Mononuclear cell (primary cell): ENCODE results near the gene SMIM30. TPM values are rescaled to one million over a fixed set of nuclear protein-coding genes. Genes with fewer than 3 reads are reported as not detected.
A peak's percentile ranks its signal among the peaks of the same experiment; 100 is the strongest.
"Not testable (repeated sequence)": the region's sequence is repeated elsewhere in the genome, so short reads cannot be mapped to it uniquely, and the experiment has no call there.

Experiments used
- H3K27me3 ChIP-seq: 2 replicates; pipeline ENCODE4 v1.6.0; 2011; ENCODE audit warnings: low read length, control low read depth; ENCODE audit not compliant: insufficient read depth
- H3K4me1 ChIP-seq: 2 replicates; pipeline ENCODE4 v1.5.1; 2011; ENCODE audit warnings: mild to moderate bottlenecking, low read length, control low read depth; ENCODE audit not compliant: insufficient read depth
- H3K4me3 ChIP-seq: 2 replicates; pipeline ENCODE4 v1.5.1; 2011; ENCODE audit warnings: mild to moderate bottlenecking, low read length, moderate library complexity
- H3K9me3 ChIP-seq: 2 replicates; pipeline ENCODE4 v1.5.1; 2011; ENCODE audit warnings: low read depth, mild to moderate bottlenecking, control low read depth, low read length
- total RNA-seq: library from RNA; depleted of rRNA; stranded (reverse); fragments of >200 nt; gene quantifications from one replicate; pipeline ENCODE4 v1.2.3, GENCODE V29; 2012

SMIM30 gene
- total RNA-seq, 1 donor, result 6.4 TPM

- no peak overlapping the region for H3K4me3 ChIP-seq
- H3K27me3 ChIP-seq, result no peaks in the 10 kb centered on the region
- H3K9me3 ChIP-seq, result no peaks in the 10 kb centered on the region
- no peaks in the 10 kb centered on the region for H3K4me1 ChIP-seq
Measured at GRCh38 chr7:113125728-113126127, 7.4 kb upstream of the SMIM30 start.

GRCh38 chr7:113122744-113123143, 4.4 kb upstream of the SMIM30 start:
- Histone ChIP-seq H3K4me1 (peaks cover 4% of the 10 kb centered on the region), H3K9me3 (no peaks in the 10 kb centered on the region), H3K4me3 (no peak overlapping the region), H3K27me3 (no peaks in the 10 kb centered on the region)

GRCh38 chr7:113120647-113121046, 2.3 kb upstream of the SMIM30 start:
- H3K9me3 ChIP-seq, result no peaks in the 10 kb centered on the region
- no peak overlapping the region for H3K4me3 ChIP-seq
- H3K4me1 ChIP-seq, result peaks cover 11% of the 10 kb centered on the region
- H3K27me3 ChIP-seq, result no peaks in the 10 kb centered on the region

GRCh38 chr7:113119429-113119828, 1.1 kb upstream of the SMIM30 start:
- no peaks in the 10 kb centered on the region for H3K27me3 ChIP-seq
- H3K9me3 ChIP-seq, result no peaks in the 10 kb centered on the region
- peaks cover 11% of the 10 kb centered on the region for H3K4me1 ChIP-seq
- no peak overlapping the region for H3K4me3 ChIP-seq

GRCh38 chr7:113117374-113117774, 980 bp downstream of the SMIM30 start:
- H3K9me3 ChIP-seq, H3K4me3 ChIP-seq, H3K27me3 ChIP-seq: not testable (repeated sequence)
- peaks cover 11% of the 10 kb centered on the region for H3K4me1 ChIP-seq

- Histone ChIP-seq H3K4me1 (peaks cover 11% of the 10 kb centered on the region), H3K9me3 (no peaks in the 10 kb centered on the region), H3K27me3 (no peaks in the 10 kb centered on the region), H3K4me3 (no peak overlapping the region)
Measured at GRCh38 chr7:113113912-113114311, 4.4 kb downstream of the SMIM30 start.

GRCh38 chr7:113109718-113110117, 8.6 kb downstream of the SMIM30 start:
- H3K27me3 ChIP-seq, result no peaks in the 10 kb centered on the region
- H3K4me1 ChIP-seq, result no peaks in the 10 kb centered on the region
- H3K4me3 ChIP-seq, result no peak overlapping the region
- H3K9me3 ChIP-seq, result no peaks in the 10 kb centered on the region

GRCh38 chr7:113100121-113100603, 18.2 kb downstream of the SMIM30 start:
- H3K27me3 ChIP-seq, result no peaks in the 10 kb centered on the region
- no peaks in the 10 kb centered on the region for H3K4me1 ChIP-seq
- no peaks in the 10 kb centered on the region for H3K9me3 ChIP-seq
- H3K4me3 ChIP-seq, result no peak overlapping the region

- H3K4me3 ChIP-seq, result no peak overlapping the region
- H3K27me3 ChIP-seq, result no peaks in the 10 kb centered on the region
- no peaks in the 10 kb centered on the region for H3K4me1 ChIP-seq
- H3K9me3 ChIP-seq, result no peaks in the 10 kb centered on the region
Measured at GRCh38 chr7:113099284-113099919, 19.0 kb downstream of the SMIM30 start.

GRCh38 chr7:113094517-113095249, 23.7 kb downstream of the SMIM30 start:
- H3K27me3 ChIP-seq, result no peaks in the 10 kb centered on the region
- H3K4me3 ChIP-seq, result no peak overlapping the region
- no peaks in the 10 kb centered on the region for H3K9me3 ChIP-seq
- no peaks in the 10 kb centered on the region for H3K4me1 ChIP-seq

GRCh38 chr7:113093561-113093960, 24.8 kb downstream of the SMIM30 start:
- no peaks in the 10 kb centered on the region for H3K9me3 ChIP-seq
- H3K4me1 ChIP-seq, result no peaks in the 10 kb centered on the region
- no peak overlapping the region for H3K4me3 ChIP-seq
- H3K27me3 ChIP-seq, result peaks cover 2% of the 10 kb centered on the region

GRCh38 chr7:113092762-113093161, 25.6 kb downstream of the SMIM30 start:
- no peak overlapping the region for H3K4me3 ChIP-seq
- H3K9me3 ChIP-seq, result no peaks in the 10 kb centered on the region

GRCh38 chr7:113087071-113087998, 31.0 kb downstream of the SMIM30 start:
- Histone ChIP-seq H3K4me1 (peaks cover 11% of the 10 kb centered on the region), H3K4me3 (no peak overlapping the region), H3K27me3 (peaks cover 47% of the 10 kb centered on the region), H3K9me3 (no peaks in the 10 kb centered on the region)

More at GRCh38 chr7:113092762-113093161, 25.6 kb downstream of the SMIM30 start:
- Histone ChIP-seq H3K4me1 (no peaks in the 10 kb centered on the region), H3K27me3 (peaks cover 10% of the 10 kb centered on the region)

GRCh38 chr7:113086431-113086888, 31.9 kb downstream of the SMIM30 start, which contains the start of gene GPR85:
Gene GPR85, minus strand, starts transcription at chr7:113086827. Its CDS starts 2,106 bp downstream, at chr7:113084721.
- H3K9me3 ChIP-seq, result no peaks in the 10 kb centered on the region
- peaks cover 47% of the 10 kb centered on the region for H3K27me3 ChIP-seq
- peak within 1 kb of the TSS; percentile 17 for H3K4me3 ChIP-seq

More at GRCh38 chr7:113086431-113086888, 31.9 kb downstream of the SMIM30 start, which contains the start of gene GPR85:
- peaks cover 11% of the 10 kb centered on the region for H3K4me1 ChIP-seq
